CD4-positive, alpha-beta T cell treated with Interleukin-4 for 4 hours (primary cell): ENCODE data around the gene MPPE1.
A peak's percentile ranks its signal among the peaks of the same experiment; 100 is the strongest.
"Not testable (repeated sequence)": the region's sequence is repeated elsewhere in the genome, so short reads cannot be mapped to it uniquely, and the experiment has no call there.

ENCODE experiments used
- DNase-seq: peaks from one replicate; pipeline ENCODE4 v3.0.0-alpha.2; 2020

MPPE1 gene

DNA sequence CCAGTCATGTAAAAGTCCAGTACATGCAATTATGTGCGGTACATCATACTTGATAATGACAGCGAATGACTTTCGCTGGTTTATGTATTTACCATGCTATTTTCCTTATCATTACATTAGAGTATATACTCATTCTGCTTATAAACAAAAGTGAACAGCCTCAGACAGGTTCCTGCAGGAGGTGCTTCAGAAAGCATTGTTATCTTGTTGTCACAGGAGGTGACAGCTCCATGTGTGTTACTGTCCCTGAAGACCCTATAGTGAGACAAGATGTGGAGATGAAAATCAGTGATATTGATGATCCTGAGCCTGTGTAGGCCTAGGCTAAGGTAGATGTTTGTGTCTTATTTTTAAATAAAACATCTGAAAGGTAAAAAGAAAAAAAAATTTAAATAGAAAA, 15.3 kb upstream of the MPPE1 start:
- no peak for DNase-seq

GRCh38 chr18:11919522-11919921, 11.4 kb upstream of the MPPE1 start:
- not testable (repeated sequence) for DNase-seq

- not testable (repeated sequence) for DNase-seq
Measured at GRCh38 chr18:11916880-11917279, 8.8 kb upstream of the MPPE1 start.

DNA sequence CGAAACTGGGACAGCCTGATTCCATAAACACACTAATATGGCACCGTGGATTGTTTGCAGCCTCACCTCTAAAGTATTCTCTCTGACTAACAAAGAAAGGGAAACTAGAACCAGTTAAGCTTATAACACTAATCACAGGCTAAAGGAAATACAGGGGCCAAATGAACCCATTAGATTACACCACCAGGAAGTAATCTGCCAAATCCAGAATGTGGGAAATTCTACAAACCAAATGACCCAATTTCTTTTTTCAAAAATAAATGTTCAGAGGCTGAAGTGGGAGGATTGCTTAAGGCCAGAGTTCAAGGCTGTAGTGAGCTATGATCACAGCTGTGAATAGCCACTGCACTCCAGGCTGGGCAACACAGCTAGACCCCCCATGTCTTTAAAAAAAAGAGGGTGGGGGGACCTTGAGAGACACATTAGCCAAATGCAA, 1.5 kb upstream of the MPPE1 start:
- no peak for DNase-seq

- no peak for DNase-seq
Measured at GRCh38 chr18:11909061-11909455, 941 bp upstream of the MPPE1 start.

DNA sequence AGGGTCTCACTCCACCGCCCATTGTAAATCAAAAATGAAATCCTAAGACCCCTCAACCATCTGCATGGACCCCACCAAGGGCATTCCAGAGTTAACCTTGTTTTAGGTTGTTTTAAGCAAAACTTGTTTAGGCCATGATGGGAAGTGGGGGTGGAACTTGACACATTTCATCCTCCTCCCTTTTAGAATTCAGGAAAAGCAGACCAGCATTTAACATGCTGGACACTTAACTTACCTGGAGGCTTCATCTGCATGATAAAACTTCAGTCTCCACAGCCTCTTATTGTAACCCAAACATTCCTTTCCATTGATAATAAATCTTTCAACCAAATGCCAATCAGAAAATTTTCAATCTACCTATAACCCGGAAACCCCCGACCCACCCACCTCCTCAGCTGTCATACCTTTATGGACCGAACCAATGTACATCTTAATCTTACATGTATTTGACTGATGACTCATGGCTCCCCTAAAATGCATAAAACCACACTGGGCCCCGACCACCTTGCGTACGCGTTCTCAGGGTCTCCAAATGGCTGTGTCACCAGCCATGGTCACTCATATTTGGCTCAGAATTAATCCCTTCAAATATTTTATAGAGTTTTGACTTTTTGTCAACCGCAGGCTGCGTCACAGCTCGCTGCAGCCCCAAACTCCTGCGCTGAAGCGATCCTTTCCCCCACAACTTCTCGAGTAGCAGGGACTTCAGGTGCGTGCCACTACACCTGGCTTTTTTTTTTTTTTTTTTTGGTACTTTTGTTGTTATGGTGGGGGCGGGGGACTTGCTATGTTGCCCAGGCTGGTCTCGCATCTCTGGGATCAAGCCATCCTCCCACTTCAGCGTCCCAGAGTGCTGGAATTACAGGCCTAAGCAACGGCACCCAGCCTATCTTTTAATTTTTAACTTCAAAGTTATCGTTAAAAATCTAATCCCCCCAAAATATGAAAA, 917 bp downstream of the MPPE1 start:
- no peak for DNase-seq

GRCh38 chr18:11906176-11906575, 1.9 kb downstream of the MPPE1 start:
- no peak for DNase-seq

DNA sequence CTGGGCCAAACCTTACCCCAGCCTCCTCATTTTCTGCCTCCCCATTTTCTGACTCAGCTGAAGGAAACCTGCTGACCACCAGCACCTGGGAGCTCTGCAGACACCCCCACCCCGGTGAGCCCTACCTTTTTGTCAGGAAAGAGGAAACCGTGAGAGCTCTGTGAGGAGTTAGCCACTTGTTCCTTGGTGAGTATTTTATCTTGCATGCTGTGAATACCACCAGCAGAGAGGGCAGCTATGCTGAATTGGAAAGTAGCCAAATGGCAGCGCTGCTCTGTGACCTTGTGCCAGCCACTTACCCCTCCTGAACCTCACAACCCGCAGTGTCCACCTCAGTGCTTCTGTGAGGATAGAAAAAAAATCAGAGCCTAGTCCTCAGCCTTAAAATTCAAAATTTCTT, 2.5 kb downstream of the MPPE1 start:
- no peak for DNase-seq

DNA sequence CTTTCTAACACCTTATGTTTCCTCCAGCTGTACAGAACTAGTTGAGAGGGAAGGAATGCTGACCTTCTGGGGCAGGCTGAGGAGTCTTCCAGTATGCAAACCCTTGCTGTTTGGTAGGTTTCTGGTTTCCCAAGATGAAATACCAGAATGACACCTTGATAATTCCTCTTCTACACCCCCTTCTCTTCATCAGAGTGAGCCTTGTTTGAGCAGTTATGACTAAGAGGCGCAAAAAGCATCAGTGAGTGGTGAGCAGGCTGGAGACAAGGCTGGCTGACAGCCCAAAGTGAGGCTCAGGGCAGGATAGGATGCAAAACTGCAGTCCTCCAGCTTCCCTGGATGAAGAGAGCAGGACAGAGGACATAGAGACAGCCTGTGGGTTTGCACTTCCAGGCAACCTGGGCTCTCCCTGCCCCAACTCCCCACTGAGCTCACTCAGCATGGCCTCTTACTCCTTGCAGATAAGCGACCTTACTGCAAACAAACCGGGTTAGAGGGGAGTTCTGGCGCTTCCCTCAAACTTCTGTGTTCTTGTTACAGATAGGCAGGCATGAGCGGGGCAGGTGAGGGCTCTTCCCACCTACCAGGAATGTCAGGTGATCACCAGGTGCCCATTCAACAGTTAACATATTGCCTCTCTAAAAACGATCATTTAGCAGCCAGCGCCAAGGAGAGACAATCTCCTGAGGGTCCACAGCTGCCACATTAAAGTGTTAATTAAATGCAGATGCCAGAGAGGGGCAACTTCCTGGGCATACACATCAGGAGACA, 5.4 kb downstream of the MPPE1 start:
- no peak for DNase-seq

DNA sequence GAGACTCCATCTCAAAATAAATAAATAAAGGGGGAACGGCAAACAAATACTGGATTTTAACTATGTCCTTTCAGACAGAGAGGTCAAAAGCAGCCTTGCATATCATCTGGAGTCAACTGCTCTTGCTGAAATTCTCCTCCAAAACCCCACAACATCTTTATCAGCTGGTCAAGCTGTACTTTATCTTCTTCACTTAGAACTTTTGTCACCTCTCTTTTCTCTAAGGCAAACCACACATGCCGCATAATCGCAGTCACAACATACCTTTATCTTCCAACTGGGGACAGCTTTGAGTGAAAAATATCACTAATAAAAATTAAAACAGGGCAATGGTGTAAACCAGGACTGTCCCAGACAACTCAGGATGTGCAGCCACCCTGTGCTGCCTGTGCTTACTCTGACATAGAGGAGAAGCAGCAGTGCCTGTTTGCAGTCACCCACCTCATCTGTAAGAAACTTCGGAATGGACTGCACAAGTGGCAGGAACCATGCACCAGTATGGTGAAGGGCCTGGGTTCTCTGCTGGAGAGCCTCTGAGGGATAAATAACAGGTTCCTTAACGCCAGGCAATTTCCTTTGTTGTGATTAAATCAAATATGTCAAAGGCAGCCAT, 6.2 kb downstream of the MPPE1 start:
- no peak for DNase-seq

DNA sequence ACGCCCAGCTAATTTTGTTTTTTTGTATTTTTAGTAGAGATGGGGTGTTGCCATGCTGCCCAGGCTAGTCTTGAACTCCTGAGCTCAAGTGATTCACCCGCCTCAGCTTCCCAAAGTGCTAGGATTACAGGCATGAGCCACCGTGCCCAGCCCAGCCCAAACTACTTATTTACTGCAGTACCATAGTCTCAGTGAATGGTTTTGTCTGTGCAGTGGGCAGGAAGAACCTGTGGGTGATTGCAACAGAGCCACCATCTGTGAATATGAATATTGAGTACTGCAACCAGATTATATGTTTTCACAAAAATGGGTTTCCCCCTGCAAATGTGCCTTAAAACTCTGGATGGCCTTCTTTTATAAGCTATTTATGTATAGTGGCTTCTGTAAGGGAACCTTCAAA, 9.1 kb downstream of the MPPE1 start:
- no peak for DNase-seq

DNA sequence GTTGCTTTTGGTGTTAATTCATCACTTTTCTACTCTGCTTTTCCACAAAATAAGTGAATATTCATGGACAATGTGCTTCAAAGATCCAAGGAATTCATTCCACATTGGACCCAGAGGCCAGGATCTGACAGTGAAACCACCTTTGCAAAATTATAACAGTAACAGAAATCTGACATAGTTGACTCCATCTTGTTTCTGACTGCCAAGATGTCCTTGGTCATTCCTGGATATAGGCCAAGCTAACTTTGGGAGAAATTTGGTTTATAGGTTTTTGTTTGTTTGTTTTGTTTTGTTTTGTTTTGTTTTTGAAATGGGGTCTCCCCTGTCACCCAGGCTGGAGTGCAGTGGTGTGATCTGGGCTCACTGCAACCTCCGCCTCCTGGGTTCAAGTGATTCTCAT, 10.3 kb downstream of the MPPE1 start:
- DNase-seq = no peak

DNA sequence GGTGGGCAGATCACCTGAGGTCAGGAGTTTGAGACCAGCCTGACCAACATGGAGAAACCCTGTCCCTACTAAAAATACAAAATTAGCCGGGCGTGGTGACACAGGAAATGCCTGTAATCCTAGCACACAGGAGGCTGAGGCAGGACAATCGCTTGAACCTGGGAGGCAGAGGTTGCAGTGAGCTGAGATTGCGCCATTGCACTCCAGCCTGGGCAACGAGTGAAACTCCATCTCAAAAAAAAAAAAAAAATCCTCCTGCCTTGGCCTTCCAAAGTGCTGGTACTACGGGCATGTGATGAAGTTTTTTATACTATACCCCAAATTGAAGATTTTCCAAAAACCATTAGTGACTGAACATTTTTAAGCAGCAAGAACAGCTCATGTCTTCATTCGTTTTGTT, 15.7 kb downstream of the MPPE1 start:
- DNase-seq = not testable (repeated sequence)

GRCh38 chr18:11891737-11892136, 16.4 kb downstream of the MPPE1 start:
- no peak for DNase-seq

DNA sequence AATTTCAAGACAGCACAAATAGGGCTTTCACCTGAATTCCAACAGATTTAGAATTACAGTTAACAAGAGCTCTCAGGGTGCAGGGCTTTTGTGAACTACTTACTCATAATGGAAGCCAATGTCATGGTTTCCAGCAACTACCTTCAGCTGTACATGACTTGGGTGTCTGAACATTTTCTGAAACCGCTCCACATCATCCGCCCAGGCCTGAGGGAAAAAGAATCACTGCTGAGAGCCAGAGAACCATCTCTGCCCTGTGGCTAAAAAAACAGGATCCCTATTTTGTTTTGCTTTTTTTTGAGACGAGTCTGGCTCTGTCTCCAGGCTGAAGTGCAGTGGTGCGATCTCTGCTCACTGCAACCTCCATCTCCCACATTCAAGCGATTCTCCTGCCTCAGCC, 18.8 kb downstream of the MPPE1 start:
- no peak for DNase-seq

GRCh38 chr18:11888726-11889125, 19.4 kb downstream of the MPPE1 start:
- no peak for DNase-seq

- DNase-seq = no peak
Measured at GRCh38 chr18:11887328-11888128, 20.6 kb downstream of the MPPE1 start.

DNA sequence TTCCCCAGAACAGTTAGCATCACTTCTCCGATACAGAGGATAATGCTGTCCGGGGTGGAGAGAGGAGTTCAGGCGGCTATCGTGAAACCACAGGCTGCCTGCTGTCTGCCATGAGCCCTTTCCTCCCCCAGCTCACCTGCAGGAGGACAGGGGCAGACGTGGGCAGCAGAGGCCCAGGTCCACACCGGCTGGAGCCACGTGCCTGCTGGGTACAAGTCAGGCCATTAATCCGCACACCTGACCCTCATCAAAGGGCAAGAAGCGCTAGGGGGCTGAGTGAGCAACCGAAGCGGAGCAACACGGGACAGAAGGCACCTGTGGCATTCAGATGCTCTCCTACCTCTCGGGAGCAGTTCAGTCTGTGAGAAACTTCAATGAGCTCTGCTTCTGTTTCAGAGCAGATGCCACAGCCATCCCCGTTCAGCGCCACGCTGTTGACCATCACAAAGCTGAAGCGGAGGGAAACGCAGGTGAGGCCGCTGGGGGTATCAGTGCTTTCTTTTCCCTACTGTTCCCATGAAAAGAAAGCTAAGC, 21.5 kb downstream of the MPPE1 start:
- no peak for DNase-seq

- no peak for DNase-seq
Measured at GRCh38 chr18:11885278-11885947, 22.7 kb downstream of the MPPE1 start.

DNA sequence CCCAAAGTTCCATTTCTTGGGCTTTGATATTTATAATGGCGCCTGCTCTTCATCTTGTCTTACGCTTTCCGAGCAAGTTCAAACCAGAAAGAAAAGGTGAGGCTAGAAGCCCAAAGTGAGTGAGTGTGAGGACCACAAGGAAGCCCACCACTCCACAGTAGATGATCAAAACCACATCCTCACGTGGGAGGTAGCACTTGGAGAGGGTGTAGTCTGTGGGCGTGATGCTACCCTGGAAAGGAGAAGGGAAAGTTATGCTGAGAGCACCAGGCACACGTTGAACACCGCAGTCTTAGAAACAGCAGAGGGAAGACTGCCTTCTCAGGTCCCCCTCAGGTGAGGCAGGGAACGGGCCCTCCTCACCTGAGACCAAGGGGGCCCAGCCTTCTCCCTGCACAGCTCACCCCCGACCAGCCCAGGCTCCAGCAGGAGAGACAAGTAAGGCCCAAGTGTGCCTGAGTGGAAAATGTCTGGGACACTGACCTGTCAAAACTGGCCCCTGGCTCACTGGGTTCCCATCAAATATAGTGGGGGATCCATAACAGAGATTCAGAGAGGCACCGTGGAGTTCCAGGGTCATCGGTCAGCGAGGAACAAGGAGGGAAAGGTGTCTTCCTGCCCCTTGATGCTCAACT, 23.6 kb downstream of the MPPE1 start:
- DNase-seq = no peak

- DNase-seq = peak; percentile 5
Measured at GRCh38 chr18:11883153-11883552, 25.0 kb downstream of the MPPE1 start.
